K562 (cell line): ENCODE data around the gene ARV1. TPM values are rescaled to one million over a fixed set of nuclear protein-coding genes. Genes with fewer than 3 reads are reported as not detected.

Experiments used
- ATAC-seq: fragments of 200-7000 bp; cut with Tn5 transposase; 3 replicates; pipeline ENCODE4 v1.9.1; 2020; ENCODE audit warnings: moderate library complexity
- BruUV-seq: library from RNA; stranded (reverse); fragments of 400-500 nt; replicated peaks from 2 replicates; lab custom pipeline; 2021; lab: Mats Ljungman, UMichigan
- CTCF ChIA-PET: fragments of 300-600 bp; formaldehyde crosslinking; extraction: SDS; loops from one replicate; lab custom pipeline; 2021; ENCODE audit warnings: low intra/inter-chr PET ratio; lab: Yijun Ruan, JAX
- POLR2A ChIA-PET: fragments of 300-600, 350-650 bp; sonication (Branson Sonifier 250); formaldehyde crosslinking; extraction: SDS; loops from one replicate; lab custom pipeline; 2021; ENCODE audit warnings: antibody characterized with exemption, inconsistent platforms; lab: Yijun Ruan, JAX
- DNase-seq, 4 experiments: peaks; one replicate each; pipeline versions ENCODE4 v3.0.0 to v3.0.0-alpha.2; 2011 to 2018; ENCODE audit warnings: low spot score in 3 of 4, mixed read lengths in 3 of 4; ENCODE audit errors: extremely low read depth in 1 of 4
- FAIRE-seq: peaks from 2 replicates; lab custom pipeline; 2011; peaks lifted over from hg19 to GRCh38; lab: Jason Lieb, UNC
- H2AFZ ChIP-seq: 2 replicates; pipeline ENCODE4 v1.6.0; 2011; ENCODE audit warnings: low read depth, low read length, control low read depth, inconsistent platforms
- H3K27ac ChIP-seq: fragments of 200-600 bp; 3 replicates; pipeline ENCODE4 v1.8.0; 2011; ENCODE audit warnings: low read depth, mild to moderate bottlenecking, control low read depth, inconsistent platforms, low read length, moderate library complexity, mixed read lengths; ENCODE audit errors: extremely low read depth
- H3K27me3 ChIP-seq, 2 experiments: fragments of 300-600 bp in 1 of 2; 2 replicates in 1 of 2; 3 replicates in 1 of 2; pipeline versions ENCODE4 v1.6.0 to v1.8.0; 2011; ENCODE audit warnings: inconsistent platforms in 2 of 2, low read length in 2 of 2, mild to moderate bottlenecking in 1 of 2, mixed read lengths in 1 of 2, moderate library complexity in 1 of 2; ENCODE audit not compliant: control insufficient read depth in 2 of 2, insufficient read depth in 2 of 2
- H3K36me3 ChIP-seq: fragments of 300-600 bp; 3 replicates; pipeline ENCODE4 v1.8.0; 2011; ENCODE audit warnings: mild to moderate bottlenecking, low read length, inconsistent platforms; ENCODE audit not compliant: control insufficient read depth, insufficient read depth
- H3K4me1 ChIP-seq, 2 experiments: fragments of 200-600 bp in 1 of 2; replicated peaks in 1 of 2; 2 replicates in 1 of 2; 3 replicates in 1 of 2; pipeline versions ENCODE4 v1.5.1 to v1.8.0; 2011; ENCODE audit warnings: inconsistent platforms in 2 of 2, low read length in 2 of 2, mild to moderate bottlenecking in 1 of 2, mixed read lengths in 1 of 2, moderate library complexity in 1 of 2; ENCODE audit not compliant: control insufficient read depth in 2 of 2, insufficient read depth in 2 of 2
- H3K4me2 ChIP-seq: 2 replicates; pipeline ENCODE4 v1.6.1; 2011; ENCODE audit warnings: low read length, control low read depth, inconsistent platforms, mixed read lengths; ENCODE audit not compliant: insufficient read depth
- H3K4me3 ChIP-seq: fragments of 200-600 bp; sonication (generic), shearing (Covaris generic); 2 replicates; pipeline ENCODE4 v1.5.1; 2016; ENCODE audit warnings: control low read depth, inconsistent platforms
- H3K79me2 ChIP-seq: fragments of 200-600 bp; 3 replicates; pipeline ENCODE4 v1.8.0; 2011; ENCODE audit warnings: low read length, inconsistent platforms; ENCODE audit not compliant: control insufficient read depth, insufficient read depth
- H3K9ac ChIP-seq, 2 experiments: 2 replicates each; pipeline versions ENCODE4 v1.6.0 to v1.6.1; 2011; ENCODE audit warnings: low read depth in 2 of 2, low read length in 2 of 2, control low read depth in 1 of 2, inconsistent platforms in 1 of 2, mild to moderate bottlenecking in 1 of 2, mixed read lengths in 1 of 2; ENCODE audit not compliant: insufficient read depth in 1 of 2
- H3K9me1 ChIP-seq: one replicate; pipeline ENCODE4 v1.6.0; 2011; ENCODE audit warnings: inconsistent platforms, mild to moderate bottlenecking, low read length, moderate library complexity; ENCODE audit not compliant: control insufficient read depth, insufficient read depth
- H3K9me3 ChIP-seq: replicated peaks from 2 replicates; pipeline ENCODE4 v1.5.1; 2011; ENCODE audit warnings: low read depth, low read length, inconsistent platforms; ENCODE audit not compliant: control insufficient read depth, insufficient read depth
- H4K20me1 ChIP-seq: replicated peaks from 2 replicates; pipeline ENCODE4 v1.6.1; 2011; ENCODE audit warnings: low read length, inconsistent platforms, mixed read lengths; ENCODE audit not compliant: control insufficient read depth, insufficient read depth
- JUN ChIP-seq, 2 experiments: sonication (generic) in 1 of 2; formaldehyde crosslinking in 1 of 2; IDR thresholded peaks; 2 replicates each; pipeline versions ENCODE4 v1.6.1 to v1.8.0; 2012 to 2022; ENCODE audit warnings: borderline replicate concordance in 2 of 2, mild to moderate bottlenecking in 2 of 2, improper control_type of control experiment in 1 of 2, low read depth in 1 of 2, low read length in 1 of 2, missing genetic modification reagents in 1 of 2
- NFATC3 ChIP-seq: fragments of 450-650 bp; IDR thresholded peaks from 2 replicates; pipeline ENCODE4 v1.6.1; 2017; ENCODE audit warnings: mild to moderate bottlenecking
- RAD51 ChIP-seq: fragments of 450-650 bp; IDR thresholded peaks from 2 replicates; pipeline ENCODE4 v1.7.1; 2016; ENCODE audit warnings: low read depth, mild to moderate bottlenecking, borderline replicate concordance
- RBM14 ChIP-seq: fragments of 200-400 bp; formaldehyde crosslinking; IDR thresholded peaks from 2 replicates; pipeline ENCODE4 v1.6.1; 2018; ENCODE audit warnings: low read depth, mild to moderate bottlenecking, low read length, moderate library complexity, borderline replicate concordance; ENCODE audit not compliant: insufficient read depth
- ZC3H11A ChIP-seq: IDR thresholded peaks from 2 replicates; pipeline ENCODE4 v1.6.1; 2012; ENCODE audit warnings: low read depth, low read length, improper control_type of control experiment
- WGBS: fragments of 100-300 bp; shearing (Covaris generic); methylation state at CpG from one replicate; pipeline ENCODE4 v1.1.6; 2016; ENCODE audit warnings: low coverage, mixed read lengths; ENCODE audit not compliant: insufficient coverage; ENCODE audit errors: missing lambda C conversion rate; 5-methylcytosine and 5-hydroxymethylcytosine counted together
- in situ Hi-C: fragments of 300-500 bp; cut with MboI; formaldehyde crosslinking; loops from 4 replicates; pipeline ENCODE4 v1.15.0; 2018; ENCODE audit warnings: inconsistent platforms, mixed read lengths
- intact Hi-C: fragments of 100-400 bp; cut with micrococcal nuclease; formaldehyde crosslinking; loops from 2 replicates; pipeline ENCODE4 v1.14.2; 2022
- polyA plus RNA-seq, 8 experiments: library from polyadenylated mRNA; depleted of rRNA in 4 of 8; stranded (reverse) in 5 of 8; unstranded in 3 of 8; fragments of >200 nt; fragmentation: Nextera tagmentation in 2 of 8; fragmentation: Illumina TruSeq in 1 of 8; extraction: Ambion mirVana in 2 of 8; extraction: Trizol in 1 of 8; gene quantifications; 2 replicates each; pipeline versions ENCODE4 v1.2.1 to v1.2.3, GENCODE V29; 2011 to 2014; ENCODE audit warnings: inconsistent platforms in 1 of 8, missing spikeins in 1 of 8
- total RNA-seq, 7 experiments: library from RNA; depleted of rRNA in 6 of 7; stranded (reverse); fragments of >200 nt in 6 of 7; fragmentation: Illumina TruSeq in 2 of 7; extraction: Trizol in 2 of 7; gene quantifications; 2 replicates each; pipeline versions ENCODE4 v1.2.1 to v1.2.3, GENCODE V29; 2011 to 2021; ENCODE audit warnings: low replicate concordance in 1 of 7
- TF ChIP-seq, protein P1 (sequence below), 3 experiments: fragments of 200-800 bp in 1 of 3; fragments of 250-450 bp in 1 of 3; fragments of 450-650 bp in 1 of 3; sonication (Bioruptor Pico) in 1 of 3; sonication (Bioruptor generic) in 1 of 3; formaldehyde crosslinking in 1 of 3; IDR thresholded peaks; 2 replicates each; pipeline versions ENCODE4 v1.6.1 to v1.8.0; 2016 to 2022; ENCODE audit warnings: mild to moderate bottlenecking in 2 of 3, missing genetic modification characterization in 2 of 3, missing compliant biosample characterization in 1 of 3, moderate library complexity in 1 of 3
- TF ChIP-seq, protein P2 (sequence below): fragments of 450-650 bp; IDR thresholded peaks from one replicate; pipeline ENCODE4 v1.6.1; 2018; ENCODE audit warnings: mild to moderate bottlenecking, moderate library complexity; ENCODE audit not compliant: partially characterized antibody

Gene ARV1
- total and polyA plus RNA-seq, 9 of the 15 experiments (the other 6 are each of a cell fraction or from before 2014, with no cell fraction given), result 54.8 to 139 (median 74.0) TPM

DNA sequence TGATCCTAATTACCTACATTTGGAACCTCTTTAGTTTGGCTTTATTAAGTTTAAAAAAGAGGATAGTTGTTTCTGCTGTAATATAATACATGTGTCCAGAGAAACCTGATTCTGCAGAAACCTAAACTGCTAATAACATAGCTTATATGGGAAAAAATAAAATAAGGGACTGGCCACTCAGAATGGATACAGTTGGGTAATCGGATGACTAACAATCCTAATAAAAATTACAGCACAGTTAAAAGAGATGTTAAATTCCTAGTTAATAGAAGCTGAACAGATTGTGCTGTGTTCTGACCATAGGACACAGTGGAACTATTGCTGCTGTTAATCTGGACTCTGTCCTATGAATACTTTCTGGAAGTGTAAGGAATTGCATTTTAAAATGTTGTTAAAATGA, 16.0 kb downstream of the ARV1 start:
- DNase-seq, result no peak
- Histone ChIP-seq H3K9me1 (no peaks in the 10 kb centered on the region), H4K20me1 (no peaks in the 10 kb centered on the region), H3K9me3 (no peaks in the 10 kb centered on the region), H3K9ac (no peak overlapping the region), H3K27ac (no peak overlapping the region), H3K4me1 (no peaks in the 10 kb centered on the region), H3K27me3 (no peaks in the 10 kb centered on the region), H3K4me3 (no peak overlapping the region), H3K79me2 (peaks cover 4% of the 10 kb centered on the region; the same call in 2 of the 3 replicates), H3K4me2 (no peak overlapping the region), H2AFZ (no peak overlapping the region), H3K36me3 (peaks cover 90% of the 10 kb centered on the region)
- ChIA-PET CTCF (no interaction called here), POLR2A (no interaction called here)
- no peak for FAIRE-seq
- intact Hi-C loops, result no loop called here
- in situ Hi-C loops, result no loop called here
- BruUV-seq, result no TSS peak
- ATAC-seq, result no peak
- TF ChIP-seq ZC3H11A, result no peak
- no peak for TF ChIP-seq RAD51
- TF ChIP-seq NFATC3, result no peak
- TF ChIP-seq RBM14, result no peak
- no peak for TF ChIP-seq JUN (IDR thresholded peaks at IDR 0.05; ENCODE audit: borderline replicate concordance, low read depth, low read length)
- TF ChIP-seq JUN (CRISPR knock-in tag; IDR thresholded peaks at IDR 0.05; ENCODE audit: borderline replicate concordance), result no peak
- TF ChIP-seq, protein P1, sequence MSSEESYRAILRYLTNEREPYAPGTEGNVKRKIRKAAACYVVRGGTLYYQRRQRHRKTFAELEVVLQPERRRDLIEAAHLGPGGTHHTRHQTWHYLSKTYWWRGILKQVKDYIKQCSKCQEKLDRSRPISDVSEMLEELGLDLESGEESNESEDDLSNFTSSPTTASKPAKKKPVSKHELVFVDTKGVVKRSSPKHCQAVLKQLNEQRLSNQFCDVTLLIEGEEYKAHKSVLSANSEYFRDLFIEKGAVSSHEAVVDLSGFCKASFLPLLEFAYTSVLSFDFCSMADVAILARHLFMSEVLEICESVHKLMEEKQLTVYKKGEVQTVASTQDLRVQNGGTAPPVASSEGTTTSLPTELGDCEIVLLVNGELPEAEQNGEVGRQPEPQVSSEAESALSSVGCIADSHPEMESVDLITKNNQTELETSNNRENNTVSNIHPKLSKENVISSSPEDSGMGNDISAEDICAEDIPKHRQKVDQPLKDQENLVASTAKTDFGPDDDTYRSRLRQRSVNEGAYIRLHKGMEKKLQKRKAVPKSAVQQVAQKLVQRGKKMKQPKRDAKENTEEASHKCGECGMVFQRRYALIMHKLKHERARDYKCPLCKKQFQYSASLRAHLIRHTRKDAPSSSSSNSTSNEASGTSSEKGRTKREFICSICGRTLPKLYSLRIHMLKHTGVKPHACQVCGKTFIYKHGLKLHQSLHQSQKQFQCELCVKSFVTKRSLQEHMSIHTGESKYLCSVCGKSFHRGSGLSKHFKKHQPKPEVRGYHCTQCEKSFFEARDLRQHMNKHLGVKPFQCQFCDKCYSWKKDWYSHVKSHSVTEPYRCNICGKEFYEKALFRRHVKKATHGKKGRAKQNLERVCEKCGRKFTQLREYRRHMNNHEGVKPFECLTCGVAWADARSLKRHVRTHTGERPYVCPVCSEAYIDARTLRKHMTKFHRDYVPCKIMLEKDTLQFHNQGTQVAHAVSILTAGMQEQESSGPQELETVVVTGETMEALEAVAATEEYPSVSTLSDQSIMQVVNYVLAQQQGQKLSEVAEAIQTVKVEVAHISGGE (CRISPR knock-in tag; IDR thresholded peaks at IDR 0.05), result no peak
- TF ChIP-seq, protein P2, sequence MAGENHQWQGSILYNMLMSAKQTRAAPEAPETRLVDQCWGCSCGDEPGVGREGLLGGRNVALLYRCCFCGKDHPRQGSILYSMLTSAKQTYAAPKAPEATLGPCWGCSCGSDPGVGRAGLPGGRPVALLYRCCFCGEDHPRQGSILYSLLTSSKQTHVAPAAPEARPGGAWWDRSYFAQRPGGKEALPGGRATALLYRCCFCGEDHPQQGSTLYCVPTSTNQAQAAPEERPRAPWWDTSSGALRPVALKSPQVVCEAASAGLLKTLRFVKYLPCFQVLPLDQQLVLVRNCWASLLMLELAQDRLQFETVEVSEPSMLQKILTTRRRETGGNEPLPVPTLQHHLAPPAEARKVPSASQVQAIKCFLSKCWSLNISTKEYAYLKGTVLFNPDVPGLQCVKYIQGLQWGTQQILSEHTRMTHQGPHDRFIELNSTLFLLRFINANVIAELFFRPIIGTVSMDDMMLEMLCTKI, result no peak
- WGBS, result 96% methylated on average over 1 of the region's 1 CpG
